CD14-positive monocyte (primary cell): ENCODE data around the gene DCP1A. TPM values are rescaled to one million over a fixed set of nuclear protein-coding genes. Genes with fewer than 3 reads are reported as not detected.

ENCODE experiments used
- DNase-seq, 3 donors: peaks; one replicate each; pipeline ENCODE4 v3.0.0-alpha.2; 2011 to 2022
- H2AFZ ChIP-seq: 2 replicates; pipeline ENCODE4 v1.6.0; 2012; ENCODE audit warnings: mild to moderate bottlenecking, low read depth, low read length, inconsistent platforms; ENCODE audit not compliant: insufficient read depth, poor library complexity, severe bottlenecking
- H3K27ac ChIP-seq, 2 donors: 1 replicate in 1 of 2; 2 replicates in 1 of 2; pipeline ENCODE4 v1.5.1; 2012 to 2013; ENCODE audit warnings: low read length in 2 of 2, control low read depth in 1 of 2, inconsistent platforms in 1 of 2, low read depth in 1 of 2, mild to moderate bottlenecking in 1 of 2
- H3K27me3 ChIP-seq, 2 donors: one replicate each; pipeline versions ENCODE4 v1.6.0 to v1.6.1; 2011 to 2013; ENCODE audit warnings: low read length in 2 of 2; ENCODE audit not compliant: control insufficient read depth in 2 of 2, insufficient read depth in 2 of 2
- H3K36me3 ChIP-seq, 2 donors: replicated peaks in 1 of 2; 1 replicate in 1 of 2; 2 replicates in 1 of 2; pipeline versions ENCODE4 v1.5.1 to v1.6.1; 2012 to 2013; ENCODE audit warnings: low read length in 2 of 2, control low read depth in 1 of 2, inconsistent platforms in 1 of 2, mild to moderate bottlenecking in 1 of 2; ENCODE audit not compliant: insufficient read depth in 2 of 2, control insufficient read depth in 1 of 2
- H3K4me1 ChIP-seq, 2 donors: 1 replicate in 1 of 2; 2 replicates in 1 of 2; pipeline versions ENCODE4 v1.5.1 to v1.6.1; 2012 to 2013; ENCODE audit warnings: low read length in 2 of 2, control low read depth in 1 of 2, inconsistent platforms in 1 of 2, mild to moderate bottlenecking in 1 of 2, moderate library complexity in 1 of 2; ENCODE audit not compliant: insufficient read depth in 2 of 2, control insufficient read depth in 1 of 2
- H3K4me2 ChIP-seq: replicated peaks from 2 replicates; pipeline ENCODE3; 2012; ENCODE audit warnings: low read length, moderate library complexity, mild to moderate bottlenecking; ENCODE audit not compliant: poor library complexity, severe bottlenecking; ENCODE audit errors: extremely low read depth
- H3K4me3 ChIP-seq, 3 experiments: fragments of 200-600 bp in 1 of 3; sonication (generic) in 1 of 3; replicated peaks in 1 of 3; 1 replicate in 2 of 3; 2 replicates in 1 of 3; pipeline ENCODE4 v1.5.1; 2011 to 2013; ENCODE audit warnings: low read length in 3 of 3, mild to moderate bottlenecking in 3 of 3, control low read depth in 2 of 3, low read depth in 2 of 3, inconsistent platforms in 1 of 3, moderate library complexity in 1 of 3
- H3K79me2 ChIP-seq: 2 replicates; pipeline ENCODE4 v1.6.0; 2012; ENCODE audit warnings: mild to moderate bottlenecking, control low read depth, inconsistent platforms, low read length, moderate library complexity; ENCODE audit not compliant: insufficient read depth
- H3K9ac ChIP-seq: 2 replicates; pipeline ENCODE4 v1.6.0; 2017; ENCODE audit warnings: low read length, mild to moderate bottlenecking; ENCODE audit not compliant: insufficient read depth, poor library complexity, severe bottlenecking
- H3K9me3 ChIP-seq, 2 donors: replicated peaks in 1 of 2; 1 replicate in 1 of 2; 2 replicates in 1 of 2; pipeline versions ENCODE4 v1.5.1 to v1.6.1; 2012 to 2013; ENCODE audit warnings: low read length in 2 of 2, control low read depth in 1 of 2; ENCODE audit not compliant: control insufficient read depth in 1 of 2, insufficient read depth in 1 of 2
- H4K20me1 ChIP-seq: 2 replicates; pipeline ENCODE4 v1.6.0; 2012; ENCODE audit warnings: mild to moderate bottlenecking, low read length, control low read depth, moderate library complexity; ENCODE audit not compliant: insufficient read depth
- H3K27ac Mint-ChIP-seq, 7 donors: one replicate each; pipeline ENCODE4 v1.8.0; 2020; ENCODE audit warnings: mild to moderate bottlenecking in 7 of 7, mixed read lengths in 7 of 7, moderate library complexity in 6 of 7, inconsistent platforms in 2 of 7
- H3K27me3 Mint-ChIP-seq, 3 donors: one replicate each; pipeline ENCODE4 v1.8.0; 2021 to 2022; ENCODE audit warnings: low read depth in 3 of 3, mild to moderate bottlenecking in 3 of 3, mixed read lengths in 3 of 3, moderate library complexity in 3 of 3, inconsistent platforms in 1 of 3
- H3K36me3 Mint-ChIP-seq, 2 donors: one replicate each; pipeline ENCODE4 v1.8.0; 2020; ENCODE audit warnings: mixed read lengths in 2 of 2, inconsistent platforms in 1 of 2, mild to moderate bottlenecking in 1 of 2
- H3K4me1 Mint-ChIP-seq: one replicate; pipeline ENCODE4 v1.8.0; 2020; ENCODE audit warnings: mild to moderate bottlenecking, mixed read lengths
- H3K4me3 Mint-ChIP-seq, 2 donors: one replicate each; pipeline ENCODE4 v1.8.0; 2020; ENCODE audit warnings: mild to moderate bottlenecking in 2 of 2, mixed read lengths in 2 of 2, moderate library complexity in 1 of 2
- H3K9me3 Mint-ChIP-seq, 7 donors: one replicate each; pipeline ENCODE4 v1.8.0; 2020 to 2022; ENCODE audit warnings: mixed read lengths in 7 of 7, mild to moderate bottlenecking in 6 of 7, moderate library complexity in 6 of 7, inconsistent platforms in 2 of 7
- CTCF ChIP-seq: fragments of 200-600 bp; IDR thresholded peaks from one replicate; pipeline ENCODE4 v1.8.0; 2022; ENCODE audit warnings: antibody characterized with exemption, mild to moderate bottlenecking
- WGBS: methylation state at CpG from one replicate; pipeline ENCODE4 v1.1.5; 2013; ENCODE audit warnings: missing lambda C conversion rate; ENCODE audit not compliant: insufficient coverage; 5-methylcytosine and 5-hydroxymethylcytosine counted together
- intact Hi-C, 2 donors: fragments of 100-400 bp; cut with micrococcal nuclease; formaldehyde crosslinking; loops; one replicate each; pipeline versions ENCODE4 v1.15.0 to v1.15.1; 2023
- polyA plus RNA-seq, 3 donors: library from polyadenylated mRNA; depleted of rRNA in 1 of 3; unstranded in 2 of 3; stranded (reverse) in 1 of 3; fragments of 300-500 nt in 2 of 3; fragments of >200 nt in 1 of 3; fragmentation: Illumina TruSeq in 2 of 3; gene quantifications; 1 replicate in 2 of 3; 2 replicates in 1 of 3; pipeline ENCODE4 v1.2.3, GENCODE V29; 2012 to 2021

Gene DCP1A
- polyA plus RNA-seq, 3 donors = 11.9 to 25.4 (median 19.3) TPM

GRCh38 chr3:53318522-53318921 lies 28.8 kb downstream of the DCP1A start:
- intact Hi-C loops = no loop called here
- Histone ChIP-seq H2AFZ (no peak overlapping the region), H4K20me1 (peaks cover 54% of the 10 kb centered on the region), H3K27ac (no peak overlapping the region), H3K79me2 (peaks cover 31% of the 10 kb centered on the region), H3K4me2 (no peak overlapping the region), H3K9me3 (no peaks in the 10 kb centered on the region), H3K9ac (no peak overlapping the region), H3K4me1 (peaks cover 4 to 5% of the 10 kb centered on the region in 2 donors), H3K36me3 (peaks cover 35 to 63% of the 10 kb centered on the region in 2 donors), H3K4me3 (no peak overlapping the region), H3K27me3 (no peaks in the 10 kb centered on the region)
- DNase-seq = no peak
- no peak for TF ChIP-seq CTCF
- Mint-ChIP-seq H3K27ac (no peak overlapping the region), H3K9me3 (peaks cover 0 to 2% (median 0%) of the 10 kb centered on the region in 7 donors), H3K36me3 (peaks cover 20 to 58% of the 10 kb centered on the region in 2 donors), H3K4me3 (no peak overlapping the region), H3K4me1 (peaks cover 8% of the 10 kb centered on the region), H3K27me3 (peaks cover 0 to 2% (median 0%) of the 10 kb centered on the region in 3 donors)
- no CpG with 5 or more reads among the region's 3 CpGs for WGBS

GRCh38 chr3:53312832-53313231 lies 34.5 kb downstream of the DCP1A start:
- H3K4me1 Mint-ChIP-seq = peaks cover 3% of the 10 kb centered on the region
- H3K36me3 Mint-ChIP-seq = peaks cover 49 to 77% of the 10 kb centered on the region in 2 donors
- Histone ChIP-seq H3K27me3 (no peaks in the 10 kb centered on the region), H3K27ac (no peak overlapping the region), H3K9me3 (no peaks in the 10 kb centered on the region), H2AFZ (no peak overlapping the region), H3K79me2 (no peaks in the 10 kb centered on the region), H3K36me3 (peaks cover 55 to 85% of the 10 kb centered on the region in 2 donors), H3K4me1 (no peaks in the 10 kb centered on the region), H3K4me2 (no peak overlapping the region), H4K20me1 (peaks cover 11% of the 10 kb centered on the region), H3K4me3 (no peak overlapping the region), H3K9ac (no peak overlapping the region)
- peaks cover 0 to 2% (median 0%) of the 10 kb centered on the region in 7 donors for H3K9me3 Mint-ChIP-seq
- H3K27ac Mint-ChIP-seq = no peak overlapping the region
- no peak overlapping the region for H3K4me3 Mint-ChIP-seq
- no peak for DNase-seq
- H3K27me3 Mint-ChIP-seq = peaks cover 0 to 5% (median 0%) of the 10 kb centered on the region in 3 donors
- WGBS = 100% methylated on average over 1 of the region's 1 CpG
- intact Hi-C loops = no loop called here
- TF ChIP-seq CTCF = no peak
